ENCODE data around the gene MICALL2. TPM values are rescaled to one million over a fixed set of nuclear protein-coding genes. Genes with fewer than 3 reads are reported as not detected.

The MICALL2 gene
- total RNA-seq, 1 donor from 2014 or later = 8.3 TPM

GRCh38 chr7:1503390-1503789 is 44.1 kb upstream of the MICALL2 start:
- peak overlapping the region; percentile 99 for H3K4me3 ChIP-seq
- no peaks in the 10 kb centered on the region for H3K27me3 ChIP-seq (ENCODE audit: low read depth)
- H3K9me3 ChIP-seq (replicated peaks) = no peaks in the 10 kb centered on the region
- intact Hi-C loops (cut with micrococcal nuclease) = no loop called here
- DNase-seq = no peak
- H3K4me1 ChIP-seq = peaks cover 40% of the 10 kb centered on the region
- H3K36me3 ChIP-seq = peaks cover 45% of the 10 kb centered on the region
- no peak overlapping the region for H3K27ac ChIP-seq (replicated peaks)
- TF ChIP-seq CTCF (IDR thresholded peaks at IDR 0.05; ENCODE audit: borderline replicate concordance) = no peak

DNA sequence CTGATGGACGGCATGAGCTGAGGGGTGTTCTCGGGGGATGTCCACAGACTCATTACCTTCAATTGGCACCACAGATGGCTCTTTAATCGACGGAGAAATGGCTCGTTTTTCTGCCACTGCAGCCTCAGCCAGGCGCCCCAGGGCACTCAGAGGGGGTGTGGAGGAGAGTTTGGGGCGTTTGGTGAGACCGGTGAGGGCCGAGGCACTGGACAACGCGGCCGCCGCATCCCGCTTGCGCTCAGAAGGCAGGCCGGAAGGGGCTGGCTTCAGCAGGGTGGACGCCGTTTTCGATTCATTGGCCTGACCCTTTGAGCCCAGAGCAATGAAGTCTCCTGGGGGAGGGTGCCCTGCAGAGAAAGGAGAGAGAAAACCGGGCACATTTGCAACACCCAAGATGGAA is 43.6 kb upstream of the MICALL2 start:
- Histone ChIP-seq H3K27ac (replicated peaks) (no peak overlapping the region), H3K36me3 (peaks cover 50% of the 10 kb centered on the region), H3K27me3 (ENCODE audit: low read depth) (no peaks in the 10 kb centered on the region), H3K4me1 (peaks cover 40% of the 10 kb centered on the region), H3K4me3 (peak overlapping the region; percentile 99), H3K9me3 (replicated peaks) (no peaks in the 10 kb centered on the region)
- TF ChIP-seq CTCF (IDR thresholded peaks at IDR 0.05; ENCODE audit: borderline replicate concordance) = no peak
- intact Hi-C loops (cut with micrococcal nuclease) = no loop called here
- no peak for DNase-seq

- no peak overlapping the region for H3K27ac ChIP-seq (replicated peaks)
- H3K27me3 ChIP-seq (ENCODE audit: low read depth) = no peaks in the 10 kb centered on the region
- no peak for TF ChIP-seq CTCF (IDR thresholded peaks at IDR 0.05; ENCODE audit: borderline replicate concordance)
- H3K4me3 ChIP-seq = no peak overlapping the region
- no peak for DNase-seq
- peaks cover 31% of the 10 kb centered on the region for H3K4me1 ChIP-seq
- intact Hi-C loops (cut with micrococcal nuclease) = no loop called here
- H3K9me3 ChIP-seq (replicated peaks) = no peaks in the 10 kb centered on the region
- peaks cover 62% of the 10 kb centered on the region for H3K36me3 ChIP-seq
These were observed 42.4 kb upstream of the MICALL2 start for GRCh38 chr7:1501487-1502270.

GRCh38 chr7:1500064-1500807 is 41.0 kb upstream of the MICALL2 start:
- Histone ChIP-seq H3K9me3 (replicated peaks) (no peaks in the 10 kb centered on the region), H3K4me3 (no peak overlapping the region), H3K27ac (replicated peaks) (no peak overlapping the region), H3K27me3 (ENCODE audit: low read depth) (no peaks in the 10 kb centered on the region), H3K4me1 (peaks cover 30% of the 10 kb centered on the region), H3K36me3 (peaks cover 75% of the 10 kb centered on the region)
- TF ChIP-seq CTCF (IDR thresholded peaks at IDR 0.05; ENCODE audit: borderline replicate concordance) = no peak
- DNase-seq = no peak
- intact Hi-C loops (cut with micrococcal nuclease) = no loop called here

DNA sequence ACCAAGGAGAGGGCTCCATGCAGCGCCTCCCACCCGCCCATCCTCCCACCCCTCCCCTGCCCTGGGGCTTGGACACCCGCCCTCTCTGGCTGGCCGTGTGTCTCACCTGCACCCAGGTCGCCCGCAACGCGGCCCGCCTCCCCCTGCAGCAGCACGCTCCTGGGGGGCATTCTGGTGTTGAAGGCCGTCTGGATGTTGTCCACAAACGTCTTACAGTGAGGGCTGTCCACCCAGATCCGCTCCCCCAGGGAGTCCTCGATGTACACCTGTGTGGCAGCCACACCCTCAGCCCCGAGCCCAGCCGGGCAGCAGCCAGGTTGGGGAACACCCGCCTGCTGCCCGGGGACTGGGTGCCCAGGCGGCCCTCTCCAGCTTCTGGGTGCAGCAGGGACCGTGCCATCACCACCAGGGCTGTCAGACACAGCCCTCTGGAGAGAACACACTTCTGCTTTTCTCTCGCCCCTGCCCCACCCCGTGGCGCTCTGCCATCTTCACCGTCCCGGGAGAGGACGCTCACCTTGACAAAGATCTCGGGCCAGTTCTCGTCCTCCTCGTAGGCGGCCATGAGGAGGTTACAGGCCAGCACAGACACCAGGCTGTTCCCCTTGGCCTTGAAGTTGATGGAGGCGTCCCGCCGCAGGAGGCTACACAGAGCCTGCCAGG is 40.2 kb upstream of the MICALL2 start:
- Histone ChIP-seq H3K27ac (replicated peaks) (no peak overlapping the region), H3K4me1 (peaks cover 30% of the 10 kb centered on the region), H3K9me3 (replicated peaks) (no peaks in the 10 kb centered on the region), H3K36me3 (peaks cover 83% of the 10 kb centered on the region), H3K27me3 (ENCODE audit: low read depth) (no peaks in the 10 kb centered on the region), H3K4me3 (no peak overlapping the region)
- intact Hi-C loops (cut with micrococcal nuclease) = no loop called here
- no peak for TF ChIP-seq CTCF (IDR thresholded peaks at IDR 0.05; ENCODE audit: borderline replicate concordance)
- no peak for DNase-seq
